Endothelial cell of umbilical vein (primary cell): ENCODE results near the gene CTIF. TPM values are rescaled to one million over a fixed set of nuclear protein-coding genes. Genes with fewer than 3 reads are reported as not detected.

ENCODE experiments used
- BruUV-seq: library from RNA; stranded (reverse); fragments of 400-500 nt; replicated peaks from 2 replicates; lab custom pipeline; 2021; lab: Mats Ljungman, UMichigan
- CTCF ChIA-PET: fragments of 300-600, 350-600 bp; sonication (Branson Sonifier 250); formaldehyde crosslinking; loops from one replicate; lab custom pipeline; 2021; ENCODE audit warnings: antibody characterized with exemption, inconsistent platforms; lab: Charles Lee
- POLR2A ChIA-PET: fragments of 300-600, 350-600 bp; sonication (Branson Sonifier 250); formaldehyde crosslinking; loops from one replicate; lab custom pipeline; 2021; ENCODE audit warnings: antibody characterized with exemption, inconsistent platforms; lab: Charles Lee
- DNase-seq: peaks from one replicate; pipeline ENCODE4 v3.0.0-alpha.2; 2011; ENCODE audit warnings: low read depth, low spot score
- FAIRE-seq: peaks from 2 replicates; lab custom pipeline; 2011; peaks lifted over from hg19 to GRCh38; lab: Jason Lieb, UNC
- H2AFZ ChIP-seq: 2 replicates; pipeline ENCODE4 v1.6.0; 2012; ENCODE audit warnings: low read depth, low read length, control low read depth, inconsistent platforms
- H3K27ac ChIP-seq: 2 replicates; pipeline ENCODE4 v1.5.1; 2011; ENCODE audit warnings: low read depth, mild to moderate bottlenecking, control low read depth, low read length, moderate library complexity; ENCODE audit not compliant: insufficient read depth
- H3K27me3 ChIP-seq, 2 experiments: 2 replicates each; pipeline versions ENCODE4 v1.6.0 to v1.6.1; 2011; ENCODE audit warnings: low read length in 2 of 2, mixed read lengths in 1 of 2; ENCODE audit not compliant: control insufficient read depth in 2 of 2, insufficient read depth in 2 of 2
- H3K36me3 ChIP-seq, 2 experiments: 2 replicates in 1 of 2; 3 replicates in 1 of 2; pipeline ENCODE4 v1.5.1; 2011; ENCODE audit warnings: low read length in 2 of 2, mild to moderate bottlenecking in 1 of 2, moderate library complexity in 1 of 2; ENCODE audit not compliant: control insufficient read depth in 2 of 2, insufficient read depth in 2 of 2; ENCODE audit errors: extremely low read depth in 1 of 2
- H3K4me1 ChIP-seq: 3 replicates; pipeline ENCODE4 v1.5.1; 2011; ENCODE audit warnings: mild to moderate bottlenecking, low read length; ENCODE audit not compliant: control insufficient read depth, insufficient read depth; ENCODE audit errors: extremely low read depth
- H3K4me2 ChIP-seq: 2 replicates; pipeline ENCODE4 v1.6.1; 2011; ENCODE audit warnings: low read length, control low read depth, mixed read lengths; ENCODE audit not compliant: insufficient read depth
- H3K4me3 ChIP-seq, 3 experiments: fragments of 200-600 bp in 1 of 3; sonication (generic), shearing (Covaris generic) in 1 of 3; replicated peaks in 1 of 3; 2 replicates each; pipeline ENCODE4 v1.5.1; 2011 to 2016; ENCODE audit warnings: control low read depth in 3 of 3, low read length in 3 of 3, mild to moderate bottlenecking in 2 of 3, inconsistent platforms in 1 of 3, low read depth in 1 of 3, moderate library complexity in 1 of 3; ENCODE audit not compliant: insufficient read depth in 1 of 3
- H3K79me2 ChIP-seq: 2 replicates; pipeline ENCODE4 v1.6.0; 2012; ENCODE audit warnings: low read length, inconsistent platforms; ENCODE audit not compliant: control insufficient read depth, insufficient read depth
- H3K9ac ChIP-seq: replicated peaks from 2 replicates; pipeline ENCODE3; 2011; ENCODE audit warnings: low read length, control low read depth; ENCODE audit not compliant: insufficient read depth; ENCODE audit errors: extremely low read depth
- H3K9me1 ChIP-seq: replicated peaks from 3 replicates; pipeline ENCODE4 v1.6.0; 2011; ENCODE audit warnings: mild to moderate bottlenecking, low read length; ENCODE audit not compliant: control insufficient read depth, insufficient read depth; ENCODE audit errors: extremely low read depth
- H3K9me3 ChIP-seq: replicated peaks from 2 replicates; pipeline ENCODE4 v1.5.1; 2012; ENCODE audit warnings: low read length, inconsistent platforms; ENCODE audit not compliant: control insufficient read depth, insufficient read depth
- H4K20me1 ChIP-seq: replicated peaks from 2 replicates; pipeline ENCODE3; 2011; ENCODE audit warnings: mild to moderate bottlenecking, low read length; ENCODE audit not compliant: control insufficient read depth, insufficient read depth; ENCODE audit errors: extremely low read depth
- CTCF ChIP-seq, 2 donors: IDR thresholded peaks; 1 replicate in 1 of 2; 2 replicates in 1 of 2; pipeline ENCODE4 v1.5.1; 2011; ENCODE audit warnings: low read length in 2 of 2, mild to moderate bottlenecking in 2 of 2, moderate library complexity in 2 of 2, control low read depth in 1 of 2, inconsistent platforms in 1 of 2, low read depth in 1 of 2; ENCODE audit not compliant: insufficient read depth in 1 of 2; ENCODE audit errors: extremely low read depth in 1 of 2
- EZH2 ChIP-seq: IDR thresholded peaks from 2 replicates; pipeline ENCODE4 v1.6.1; 2012; ENCODE audit warnings: borderline replicate concordance, low read depth, mild to moderate bottlenecking, moderate library complexity, low read length, inconsistent platforms; ENCODE audit not compliant: severe bottlenecking
- FOS ChIP-seq: IDR thresholded peaks from 2 replicates; pipeline ENCODE4 v1.6.1; 2011; ENCODE audit warnings: mild to moderate bottlenecking, low read length, moderate library complexity, borderline replicate concordance; ENCODE audit not compliant: insufficient read depth
- GATA2 ChIP-seq: IDR thresholded peaks from 2 replicates; pipeline ENCODE4 v1.7.0; 2011; ENCODE audit warnings: low read depth, mild to moderate bottlenecking, moderate library complexity, mixed read lengths, low read length; ENCODE audit not compliant: insufficient read length, insufficient read depth
- JUN ChIP-seq: IDR thresholded peaks from 2 replicates; pipeline ENCODE4 v1.6.1; 2011; ENCODE audit warnings: borderline replicate concordance, low read depth; ENCODE audit not compliant: insufficient read length, insufficient read depth
- MAX ChIP-seq: IDR thresholded peaks from 2 replicates; pipeline ENCODE4 v1.6.1; 2011; ENCODE audit not compliant: insufficient read depth, insufficient read length
- MYC ChIP-seq: IDR thresholded peaks from one replicate; pipeline ENCODE4 v1.6.1; 2011; ENCODE audit warnings: mild to moderate bottlenecking, low read depth, low read length
- POLR2A ChIP-seq: IDR thresholded peaks from 2 replicates; pipeline ENCODE4 v1.6.1; 2012; ENCODE audit warnings: low read depth, mild to moderate bottlenecking, control low read depth, low read length
- POLR2AphosphoS5 ChIP-seq: IDR thresholded peaks from 2 replicates; pipeline ENCODE4 v1.6.1; 2012; ENCODE audit warnings: low read depth, mild to moderate bottlenecking, control low read depth, low read length, moderate library complexity; ENCODE audit not compliant: insufficient read depth
- dilution Hi-C: fragments of 300-500 bp; cut with MboI; formaldehyde crosslinking; loops from one replicate; pipeline ENCODE4 v1.15.0; 2019; ENCODE audit warnings: low sequenced_read_pairs; ENCODE audit not compliant: extremely low pct_ligation_motif_present
- intact Hi-C: fragments of 100-400 bp; cut with micrococcal nuclease; formaldehyde crosslinking; loops from one replicate; pipeline ENCODE4 v1.10.0; 2022
- polyA plus RNA-seq, 4 experiments: library from polyadenylated mRNA; depleted of rRNA in 3 of 4; stranded (reverse) in 3 of 4; unstranded in 1 of 4; fragments of >200 nt; gene quantifications; 2 replicates each; pipeline versions ENCODE4 v1.2.1 to v1.2.3, GENCODE V29; 2011 to 2012; ENCODE audit warnings: missing spikeins in 1 of 4
- total RNA-seq: library from RNA; stranded (reverse); gene quantifications from 2 replicates; pipeline ENCODE4 v1.2.3, GENCODE V29; 2021

Gene CTIF
- total and polyA plus RNA-seq, 2 donors (not counting 3 experiments of a cell fraction or from before 2014, with no cell fraction given): 20.9 to 57.7 TPM

- CTCF ChIA-PET: interaction anchor here (0.9 to 2.9 kb wide), 15 partner anchors 8 to 165 kb away, joined by 3 to 15 read pairs (median 4); partner anchors contain the start of gene SMAD7
- no peak overlapping the region for H2AFZ ChIP-seq
- TSS peak; percentile 56 for BruUV-seq
These were observed 252.2 kb downstream of the CTIF start for GRCh38 chr18:48790869-48791635.

More at GRCh38 chr18:48790869-48791635, 252.2 kb downstream of the CTIF start:
- POLR2A ChIA-PET: interaction anchor here (0.6 kb wide), 1 partner anchor 162 kb away, joined by 5 read pairs; no protein-coding TSS in a partner anchor
- peaks cover 15% of the 10 kb centered on the region for H3K4me1 ChIP-seq
- H3K9me1 ChIP-seq: no peaks in the 10 kb centered on the region
- H3K4me3 ChIP-seq: no peak overlapping the region
- TF ChIP-seq MAX (no peak), POLR2AphosphoS5 (no peak), FOS (no peak), JUN (no peak), POLR2A (no peak), EZH2 (no peak), MYC (no peak), CTCF (IDR thresholded peaks at IDR 0.05; ENCODE audit: extremely low read depth in 1 of 2, insufficient read depth in 1 of 2, low read depth in 1 of 2, low read length in 2 of 2) (no peak), GATA2 (no peak)
- intact Hi-C loops: loop anchor here (2.0 kb wide), 1 partner anchor 42 kb away; no protein-coding TSS in a partner anchor
- H3K36me3 ChIP-seq: no peaks in the 10 kb centered on the region
- FAIRE-seq (peak; percentile 66), DNase-seq (no peak)
- H3K9me3 ChIP-seq: no peaks in the 10 kb centered on the region
- H3K9ac ChIP-seq: no peak overlapping the region
- no peaks in the 10 kb centered on the region for H4K20me1 ChIP-seq
- peak overlapping the region; percentile 62 for H3K27ac ChIP-seq
- dilution Hi-C loops: no loop called here
- no peaks in the 10 kb centered on the region for H3K27me3 ChIP-seq
- H3K79me2 ChIP-seq: no peaks in the 10 kb centered on the region
- H3K4me2 ChIP-seq: no peak overlapping the region
